Activated CD8-positive, alpha-beta memory T cell treated with anti-CD3 and anti-CD28 coated beads for 1 hour (primary cell): ENCODE results near the gene ATP9A.
"Not testable (repeated sequence)": the region's sequence is repeated elsewhere in the genome, so short reads cannot be mapped to it uniquely, and the experiment has no call there.

ENCODE experiments used
- DNase-seq, 2 donors: peaks; one replicate each; pipeline ENCODE4 v3.0.0-alpha.2; 2020; ENCODE audit warnings: low read depth in 1 of 2; ENCODE audit errors: extremely low read depth in 1 of 2

Gene ATP9A

DNA sequence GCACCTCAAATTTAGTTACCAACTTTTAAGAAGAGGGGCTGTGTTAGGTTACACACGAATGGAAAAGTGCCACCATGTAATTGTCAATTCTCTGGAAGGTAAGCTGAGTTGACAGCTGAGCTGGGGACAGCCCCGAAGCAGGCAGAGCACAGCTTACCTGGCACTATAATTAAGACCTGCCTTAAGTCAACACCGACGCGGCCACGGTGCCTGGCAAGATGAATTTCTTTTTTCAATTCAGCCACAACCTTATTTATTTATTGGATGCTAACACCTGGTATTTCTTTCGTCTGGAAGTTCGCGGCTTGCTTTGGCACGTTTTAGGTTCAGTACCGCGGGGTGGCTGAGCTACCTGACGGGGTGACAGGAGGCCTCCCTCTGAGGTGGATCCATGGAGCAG, 185.1 kb downstream of the ATP9A start:
- DNase-seq: no peak

DNA sequence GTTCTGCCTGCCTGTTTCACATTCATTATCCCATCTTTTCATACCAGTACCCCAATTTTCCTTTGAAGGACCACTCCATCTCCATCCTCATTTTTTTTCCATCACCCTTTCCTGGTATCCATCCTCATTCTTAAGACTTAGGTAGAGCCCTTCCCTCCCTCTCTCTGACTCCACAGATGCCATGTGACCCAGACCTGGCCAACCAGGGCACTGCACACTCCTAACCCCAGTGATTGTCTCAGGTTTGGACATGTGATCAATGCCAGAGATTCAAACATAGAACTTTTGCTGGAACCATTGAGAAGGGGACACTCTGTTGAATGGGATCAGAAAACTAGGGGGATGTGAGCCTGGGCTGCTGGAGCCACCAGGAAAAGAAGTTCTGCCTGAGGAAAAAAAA, 186.6 kb downstream of the ATP9A start:
- no peak for DNase-seq

DNA sequence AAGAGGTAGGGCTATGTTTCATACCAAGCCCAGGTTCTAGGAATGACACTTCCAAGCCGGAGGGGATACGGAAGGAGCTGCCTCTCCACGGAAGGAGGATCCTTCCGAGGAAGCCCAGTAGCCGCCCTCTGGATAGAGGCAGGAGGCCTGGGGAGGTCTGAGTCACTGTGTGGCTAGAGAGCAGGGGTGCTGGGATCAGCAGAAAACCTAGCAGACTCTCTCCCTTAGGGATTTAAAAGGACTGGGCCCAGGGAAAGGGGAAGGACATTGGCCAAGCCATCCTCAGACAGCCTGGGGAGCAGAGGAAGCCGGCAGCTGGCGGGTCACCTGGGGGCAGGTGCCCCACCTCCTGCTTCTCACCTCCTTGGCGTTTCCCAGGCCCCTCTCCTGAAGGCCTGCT, 189.1 kb downstream of the ATP9A start:
- no peak for DNase-seq

DNA sequence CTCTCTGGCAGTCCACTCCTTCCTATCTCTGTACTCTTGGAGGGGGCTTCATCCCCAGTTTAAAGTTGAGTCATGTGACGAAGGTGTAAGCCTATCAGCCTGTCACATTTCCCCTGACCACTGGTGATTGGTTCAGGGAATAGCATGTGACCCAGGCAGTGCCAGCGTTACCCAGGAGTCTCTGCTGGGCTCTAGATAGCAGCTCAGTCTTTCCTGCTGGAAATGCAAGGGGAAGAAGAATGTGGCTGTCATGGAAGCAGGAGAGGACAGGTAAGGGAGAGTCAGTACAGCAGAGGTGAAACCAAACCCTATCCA, 190.1 kb downstream of the ATP9A start:
- DNase-seq: no peak

DNA sequence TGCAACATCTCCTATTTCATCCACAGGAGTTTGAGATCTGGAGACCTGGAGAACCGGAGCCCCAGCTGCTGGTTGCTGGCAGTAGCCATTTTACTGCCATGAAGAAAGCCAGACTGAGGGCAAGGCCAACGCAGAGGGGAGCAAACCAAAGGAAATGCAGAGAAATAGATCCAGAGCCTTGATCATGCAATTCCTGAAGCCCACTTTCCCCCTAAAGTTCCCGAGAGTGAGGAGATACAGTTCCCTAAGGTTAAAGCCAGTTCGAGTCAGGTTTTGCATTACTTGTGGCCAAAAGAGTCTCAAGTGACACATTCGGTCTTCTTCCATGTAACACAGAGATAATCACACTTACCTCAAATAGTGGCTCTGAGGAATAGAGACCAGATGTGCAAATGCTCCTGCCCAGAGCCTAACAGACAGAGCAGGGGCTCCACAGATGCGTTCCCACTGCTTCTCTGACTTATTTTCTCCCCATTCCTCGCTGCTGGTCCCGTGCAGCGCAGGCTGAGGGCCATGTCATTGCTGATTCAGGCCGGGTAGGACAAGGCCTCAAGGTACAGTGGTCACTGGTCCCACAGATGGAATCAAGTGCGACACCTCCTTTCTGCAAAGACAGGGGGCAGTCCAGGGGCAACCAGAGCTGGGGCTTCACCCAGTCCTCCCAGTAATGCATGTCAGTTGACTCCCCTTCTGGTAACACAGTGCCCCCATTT, 190.6 kb downstream of the ATP9A start:
- no peak for DNase-seq

DNA sequence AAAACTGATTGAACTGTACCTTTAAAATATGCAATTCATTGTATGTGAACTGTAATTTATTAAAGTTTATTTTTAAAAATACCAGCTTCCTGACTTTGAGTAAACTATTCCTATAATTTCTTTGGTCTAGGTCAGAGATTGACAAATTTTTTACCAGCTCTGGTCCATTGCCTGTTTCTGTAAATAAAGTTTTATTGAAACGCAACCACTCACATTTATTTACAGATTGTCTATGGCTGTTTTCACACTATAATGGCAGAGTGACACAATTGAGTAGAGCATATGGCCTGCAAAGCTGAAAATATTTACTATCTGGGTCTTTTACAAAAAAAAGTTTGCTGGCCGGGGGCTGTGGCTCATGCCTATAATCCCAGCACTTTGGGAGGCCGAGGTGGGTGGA, 192.7 kb downstream of the ATP9A start:
- DNase-seq: no peak

DNA sequence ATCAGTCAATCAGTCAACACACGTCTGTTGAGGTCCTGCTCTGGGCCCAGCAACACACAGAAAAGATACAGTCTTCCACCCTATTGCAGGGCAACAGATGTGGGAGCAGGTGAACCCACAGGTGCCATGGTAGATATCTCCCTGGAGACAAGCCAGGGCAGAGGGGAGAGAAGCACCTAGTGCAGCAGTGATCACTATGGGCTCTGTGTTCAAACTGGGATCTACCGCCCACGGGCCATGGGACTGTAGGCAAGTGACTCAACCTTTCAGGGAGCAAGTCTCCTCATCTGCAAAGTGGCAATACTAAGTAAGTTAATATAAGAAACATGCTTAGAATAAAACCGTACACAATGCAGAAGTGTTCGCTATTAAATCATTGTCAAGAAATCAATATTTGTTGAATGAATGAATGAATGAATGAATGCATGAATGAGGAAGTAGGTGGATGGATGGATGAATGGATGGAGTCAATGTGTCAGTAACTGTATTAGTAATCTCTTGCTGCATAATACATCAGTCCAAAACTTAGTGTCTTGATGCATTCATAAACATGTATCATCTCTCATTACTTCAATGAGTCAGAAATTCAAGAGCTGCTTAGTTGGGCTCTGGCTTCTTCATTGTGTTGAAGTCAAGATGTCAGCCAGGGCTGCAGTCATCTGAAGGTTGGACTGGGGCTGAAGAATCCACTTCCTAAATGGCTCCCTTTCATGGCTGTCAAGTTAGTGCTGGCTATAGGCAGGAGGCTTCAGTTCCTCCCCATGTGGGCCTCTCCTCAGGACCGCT, 193.7 kb downstream of the ATP9A start:
- no peak for DNase-seq

DNA sequence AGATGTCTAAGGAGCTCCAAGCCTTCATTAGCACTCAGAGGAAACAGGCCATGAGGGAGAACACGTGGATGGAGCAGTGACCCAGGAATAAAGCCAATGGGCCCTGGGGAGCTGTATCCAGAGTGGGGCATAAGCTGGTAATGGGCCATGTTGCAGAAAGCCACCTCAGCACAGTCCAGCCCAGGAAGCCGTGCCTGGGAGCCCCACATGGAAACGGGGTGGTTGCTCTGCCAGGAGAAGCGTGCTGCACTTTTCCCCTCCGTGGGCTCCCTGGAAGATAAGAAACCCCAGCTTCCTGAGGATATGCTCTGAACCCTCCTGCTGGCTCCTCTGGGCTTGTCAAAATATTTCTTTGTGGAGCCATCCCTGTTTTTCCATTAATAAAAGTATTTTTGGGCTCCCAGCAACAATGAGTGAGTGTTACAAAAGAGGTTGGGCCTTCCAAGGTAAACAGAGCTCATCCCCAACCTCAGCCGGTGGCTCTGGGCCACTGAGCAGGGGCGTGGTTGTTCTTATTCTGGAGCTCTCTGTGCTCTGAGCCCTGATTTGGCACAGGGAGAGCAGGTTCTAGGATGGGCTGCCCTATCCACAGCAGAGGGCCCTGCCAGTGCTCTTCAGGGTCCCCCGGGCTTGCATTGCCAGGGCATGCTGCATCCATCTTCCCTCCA, 194.5 kb downstream of the ATP9A start:
- no peak for DNase-seq

DNA sequence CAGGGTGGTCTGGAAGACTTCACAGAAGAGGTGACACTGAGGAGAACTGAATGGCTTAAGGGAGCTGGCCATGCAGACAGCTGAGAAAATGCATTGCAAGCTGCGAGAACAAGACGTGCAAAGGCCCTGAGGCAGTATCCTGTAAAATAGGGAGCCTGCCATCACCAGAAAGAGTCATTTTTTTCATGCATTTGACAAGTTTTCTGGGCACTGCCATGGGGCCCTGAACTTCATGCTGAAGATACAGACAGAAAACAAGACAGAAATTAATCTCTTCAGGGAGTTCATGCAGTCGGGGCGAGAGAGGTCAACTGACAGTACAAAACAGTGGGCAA, 196.8 kb downstream of the ATP9A start:
- DNase-seq: no peak

DNA sequence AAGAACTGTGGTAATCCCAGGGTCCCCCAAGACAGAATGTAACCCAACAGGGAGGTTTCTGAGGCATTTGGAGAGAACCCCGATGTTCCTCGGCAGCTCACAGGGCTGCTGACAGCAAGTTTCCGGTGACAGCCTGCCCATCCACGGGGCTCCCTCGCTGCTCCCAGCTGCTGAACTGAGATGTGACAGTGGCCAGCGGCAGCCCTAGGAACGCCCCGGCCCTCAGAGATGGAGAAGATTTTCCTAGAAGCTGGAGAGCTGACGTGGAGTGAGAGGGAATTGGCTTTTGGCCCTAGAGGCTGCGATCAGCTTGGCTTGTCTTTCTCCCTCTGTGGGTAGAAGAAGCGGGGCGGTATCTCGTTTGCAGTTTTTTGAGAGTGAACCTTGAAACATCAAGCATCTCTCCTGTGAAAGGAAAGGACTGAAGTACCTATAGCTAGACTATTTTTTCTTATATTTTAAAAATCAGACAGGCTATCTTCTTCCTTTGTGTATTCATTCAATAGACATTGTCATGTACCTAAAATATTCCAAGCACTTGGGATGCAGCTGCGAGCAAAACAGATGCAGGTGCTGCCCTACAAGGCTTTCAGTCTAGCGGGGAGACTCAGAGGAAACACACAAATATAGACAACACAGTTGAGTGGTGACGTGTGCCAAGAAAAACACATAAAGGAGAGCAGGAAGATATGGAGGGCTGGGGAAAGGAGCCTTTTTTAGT, 197.3 kb downstream of the ATP9A start:
- DNase-seq: no peak

DNA sequence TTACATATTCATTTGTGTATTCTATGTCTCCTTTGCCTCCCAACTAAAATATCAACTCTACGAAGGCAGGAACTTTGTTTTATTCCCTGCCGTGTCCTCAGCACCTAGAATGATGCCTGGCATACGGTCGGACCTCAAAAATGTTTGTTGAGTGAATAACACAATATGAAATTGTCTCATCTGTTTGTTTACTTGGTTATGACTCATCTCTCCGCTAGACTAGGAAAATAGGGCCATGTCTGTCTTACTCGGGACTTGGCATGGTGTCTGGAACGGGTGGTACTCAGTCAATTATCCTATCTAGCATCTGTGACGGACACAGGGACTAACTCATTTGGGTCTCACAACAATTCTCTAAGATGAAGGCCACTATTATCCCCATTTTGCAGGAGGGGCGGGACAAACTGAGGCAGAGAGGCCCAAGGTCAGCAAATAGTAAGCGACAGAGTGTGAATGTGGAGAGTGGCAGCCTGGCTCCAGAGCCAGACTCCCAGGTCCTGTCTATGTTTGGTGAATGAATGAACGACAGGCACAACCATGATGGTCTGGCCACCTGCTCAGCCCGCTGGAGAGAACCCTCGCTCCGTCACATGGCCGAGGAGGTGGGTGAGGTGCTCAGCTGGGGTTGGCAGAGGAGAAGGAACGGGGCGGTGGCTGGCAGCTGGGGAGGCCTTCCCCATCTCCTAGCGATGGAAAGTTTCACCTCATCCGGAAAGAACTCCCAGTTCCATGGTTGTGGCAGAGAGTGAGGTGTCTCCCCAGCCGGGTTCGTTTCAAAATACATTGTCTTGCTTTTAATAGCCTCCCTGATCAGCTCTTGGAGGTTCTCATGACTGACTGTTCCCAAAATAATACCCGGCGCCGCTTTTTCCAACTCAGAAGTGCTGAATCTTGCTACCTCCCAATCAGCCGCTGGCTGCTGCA, 198.1 kb downstream of the ATP9A start:
- no peak for DNase-seq

DNA sequence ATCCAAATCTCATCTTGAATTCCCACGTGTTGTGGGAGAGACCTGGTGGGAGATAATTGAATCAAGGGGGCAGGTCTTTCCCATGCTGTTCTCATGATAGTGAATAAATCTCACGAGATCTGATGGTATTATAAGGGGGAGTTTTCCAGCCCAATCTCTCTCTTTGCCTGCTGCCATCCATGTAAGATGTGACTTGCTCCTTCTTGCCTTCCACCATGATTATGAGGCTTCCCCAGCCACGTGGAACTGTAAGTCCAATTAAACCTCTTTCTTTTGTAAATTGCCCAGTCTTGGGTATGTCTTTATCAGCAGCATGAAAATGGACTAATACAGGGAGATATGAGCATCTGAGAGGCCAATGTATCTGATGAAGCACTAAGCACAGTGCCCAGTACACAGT, 199.7 kb downstream of the ATP9A start:
- DNase-seq: not testable (repeated sequence)

DNA sequence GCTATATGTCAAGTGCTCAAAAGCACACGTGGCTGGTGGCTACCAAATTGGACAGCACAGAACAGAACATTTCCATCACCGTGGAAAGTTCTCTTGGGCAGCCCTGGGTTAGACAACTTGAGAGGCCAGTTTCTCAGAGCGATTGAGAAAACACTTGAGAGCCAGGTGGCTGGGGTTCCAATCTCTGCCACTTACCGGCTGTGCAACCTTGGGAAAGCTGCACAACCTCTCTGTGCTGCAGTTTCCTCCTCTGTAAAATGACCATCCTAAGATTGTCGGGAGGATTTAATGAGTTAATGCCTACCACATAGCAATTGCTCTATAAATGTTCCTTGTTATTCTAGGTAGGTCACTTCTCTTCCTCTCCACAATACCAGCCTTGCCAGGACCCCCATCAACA, 200.6 kb downstream of the ATP9A start:
- DNase-seq: no peak

DNA sequence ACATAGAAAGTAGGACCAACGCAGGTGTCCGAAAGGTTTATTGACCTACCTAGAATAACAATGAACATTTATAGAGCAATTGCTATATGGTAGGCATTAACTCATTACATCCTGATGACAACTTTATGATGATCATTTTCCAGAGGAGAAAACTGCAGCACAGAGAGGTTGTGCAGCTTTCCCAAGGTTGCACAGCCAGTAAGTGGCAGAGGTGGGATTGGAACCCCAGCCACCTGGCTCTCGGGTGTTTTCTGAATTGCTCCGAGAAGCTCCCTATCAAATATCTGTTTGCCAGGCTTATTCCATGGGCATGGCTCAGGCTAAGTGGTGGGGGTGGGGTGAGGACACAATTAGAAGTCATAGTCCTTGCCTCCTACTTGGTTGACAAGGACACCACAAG, 201.6 kb downstream of the ATP9A start:
- no peak for DNase-seq

DNA sequence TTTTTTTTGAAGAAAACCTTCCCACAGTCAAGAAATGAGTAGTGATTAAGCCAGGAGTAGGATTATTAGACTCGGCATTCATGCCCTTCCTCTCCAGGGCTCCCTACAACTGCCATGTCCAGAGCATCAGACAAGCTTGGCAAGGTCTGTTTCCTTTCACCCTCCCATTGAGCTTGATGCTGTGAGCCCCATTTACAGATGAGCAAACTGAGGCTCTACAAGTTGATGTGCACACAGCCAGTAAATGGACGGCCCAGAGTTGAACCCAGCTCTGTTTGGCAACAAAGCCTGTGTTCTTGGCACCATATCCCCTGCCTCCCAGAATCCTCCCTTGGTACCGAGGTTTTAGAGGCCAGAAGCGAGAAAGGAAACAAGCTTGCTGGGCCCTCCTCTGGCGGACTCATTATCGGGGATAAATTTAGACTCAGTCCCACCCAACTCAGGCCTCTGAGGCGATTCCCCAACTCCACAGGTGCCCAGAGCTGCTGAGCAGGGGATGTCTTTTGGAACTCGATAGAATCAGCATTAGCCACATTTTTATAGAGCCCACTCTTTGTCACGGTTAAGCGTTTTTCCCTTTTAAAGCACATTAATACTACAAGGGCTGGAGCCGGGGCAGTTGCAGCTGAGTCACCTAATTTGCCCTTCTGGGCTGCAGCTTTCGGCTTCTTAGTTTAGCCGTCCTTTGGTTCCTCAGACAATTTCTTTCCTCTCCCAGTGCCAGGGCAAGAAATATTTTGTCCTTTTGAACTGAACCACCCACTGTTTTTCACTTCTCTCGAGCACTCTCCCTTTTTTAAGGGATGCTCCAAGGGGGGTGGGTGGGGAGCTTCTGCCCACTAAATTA, 202.7 kb downstream of the ATP9A start:
- DNase-seq: no peak

DNA sequence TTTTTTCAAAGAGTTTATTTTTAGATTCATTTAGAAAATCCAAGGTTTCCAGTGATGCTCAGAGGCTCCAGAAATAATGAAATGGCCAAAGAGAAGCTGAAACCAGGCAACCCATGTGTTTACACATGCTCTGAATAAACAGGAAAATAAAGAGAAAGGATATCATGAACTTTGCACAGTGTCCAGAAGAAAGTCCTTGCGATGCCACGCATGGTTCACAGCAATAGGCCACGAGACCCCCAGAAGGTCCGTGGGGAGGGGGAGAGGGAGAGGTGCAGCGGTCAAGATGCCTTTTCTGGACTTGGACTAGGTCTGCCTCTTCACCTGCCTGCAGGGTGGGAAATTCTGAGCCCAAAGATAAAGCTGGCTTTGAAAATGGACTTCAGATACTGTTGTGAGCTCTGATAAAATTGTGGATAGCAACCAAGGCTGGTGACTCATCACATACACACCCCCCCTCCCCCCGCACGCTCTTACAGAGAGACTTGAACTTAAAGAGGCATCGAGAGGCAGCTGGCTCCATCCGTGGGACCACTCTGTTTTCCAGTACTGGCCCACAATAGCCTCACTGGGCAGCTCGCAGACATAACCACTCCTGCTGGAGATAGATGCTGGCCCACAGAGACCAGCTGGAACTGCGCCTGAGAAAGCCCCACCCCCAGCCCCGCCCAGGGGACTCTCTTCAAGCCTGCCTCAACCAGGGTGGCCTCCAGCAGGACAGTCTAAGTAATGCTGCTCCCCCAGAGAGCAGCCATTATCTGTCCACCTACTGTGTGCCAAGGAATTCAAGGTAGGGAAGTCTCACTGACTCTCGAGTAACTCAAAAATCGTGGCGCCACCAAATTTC, 204.5 kb downstream of the ATP9A start:
- no peak for DNase-seq

DNA sequence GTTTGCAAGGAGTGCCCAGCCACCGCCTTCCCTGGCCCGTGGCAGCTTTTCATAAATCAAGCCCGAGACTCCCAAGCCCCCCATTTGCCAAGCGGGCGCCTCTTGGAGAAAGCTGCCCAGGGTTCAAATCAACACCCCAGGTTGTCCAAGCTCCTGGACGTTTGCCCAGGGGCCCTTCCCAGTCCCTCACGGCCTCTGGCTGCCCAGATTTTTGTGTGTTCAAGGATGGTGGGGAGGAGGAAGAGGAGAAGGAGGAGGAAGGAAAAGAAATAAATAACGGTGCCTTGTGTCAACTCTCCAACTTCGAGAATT, 205.1 kb downstream of the ATP9A start:
- no peak for DNase-seq

DNA sequence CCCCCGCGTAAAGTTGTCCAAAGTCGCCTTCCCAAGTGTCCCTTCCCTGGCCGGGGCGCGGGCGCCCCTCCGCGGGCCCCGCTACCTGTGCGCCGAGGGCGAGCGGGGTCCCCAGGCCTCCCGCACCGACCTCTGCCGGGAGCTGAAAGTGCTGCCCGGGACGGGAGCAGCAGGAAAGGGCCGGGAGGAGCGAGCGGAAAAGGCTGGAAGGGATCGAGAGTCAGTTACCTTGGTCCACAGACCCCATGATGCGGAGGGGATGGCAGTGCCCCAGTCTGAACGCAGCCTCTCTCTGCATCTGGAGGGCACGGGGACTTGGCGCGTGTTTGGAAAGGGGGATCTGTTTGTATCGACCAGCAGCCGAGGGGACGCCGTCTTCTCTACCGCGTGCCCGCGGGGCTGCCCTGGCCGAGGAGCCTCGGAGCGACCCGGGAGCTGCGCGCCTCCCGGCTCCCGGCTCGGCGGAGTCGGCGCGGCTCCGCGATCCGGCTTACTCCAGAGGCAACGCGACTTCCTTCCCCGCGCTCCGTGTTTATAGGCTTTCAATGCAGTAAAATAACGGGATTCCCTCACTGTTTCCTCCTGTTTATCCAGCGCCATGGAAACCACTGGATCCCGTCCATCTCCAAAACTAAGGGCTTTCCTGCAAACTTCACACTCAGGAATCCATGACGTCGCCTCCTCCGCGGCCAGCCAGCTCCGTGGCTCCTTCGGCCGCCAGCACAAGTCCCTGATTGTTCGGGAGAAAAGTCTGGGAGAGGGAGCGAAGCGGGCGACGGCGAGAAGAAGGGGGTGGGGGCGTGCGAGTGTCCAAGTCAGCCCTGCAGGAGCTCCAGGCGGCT, 205.6 kb downstream of the ATP9A start:
- no peak for DNase-seq
